Astrocyte (in vitro differentiated cells and primary cell): ENCODE results near the gene FOXJ1. TPM values are rescaled to one million over a fixed set of nuclear protein-coding genes. Genes with fewer than 3 reads are reported as not detected.

Source experiments
- DNase-seq: peaks from one replicate; pipeline ENCODE4 v3.0.0-alpha.2; 2010; ENCODE audit warnings: low read depth
- FAIRE-seq: peaks from 2 replicates; lab custom pipeline; 2011; peaks lifted over from hg19 to GRCh38; lab: Jason Lieb, UNC
- H2AFZ ChIP-seq: 2 replicates; pipeline ENCODE4 v1.6.0; 2012; ENCODE audit warnings: low read depth, low read length, inconsistent platforms
- H3K27ac ChIP-seq: 2 replicates; pipeline ENCODE4 v1.5.1; 2011; ENCODE audit warnings: low read depth, low read length, inconsistent platforms
- H3K27me3 ChIP-seq: 2 replicates; pipeline ENCODE4 v1.6.0; 2011; ENCODE audit warnings: low read length, inconsistent platforms; ENCODE audit not compliant: insufficient read depth
- H3K36me3 ChIP-seq: 2 replicates; pipeline ENCODE4 v1.5.1; 2011; ENCODE audit warnings: low read length, inconsistent platforms; ENCODE audit not compliant: insufficient read depth
- H3K4me1 ChIP-seq: 2 replicates; pipeline ENCODE4 v1.5.1; 2011; ENCODE audit warnings: low read length, inconsistent platforms; ENCODE audit not compliant: insufficient read depth
- H3K4me2 ChIP-seq: 2 replicates; pipeline ENCODE4 v1.6.0; 2012; ENCODE audit warnings: low read length, inconsistent platforms
- H3K4me3 ChIP-seq: 2 replicates; pipeline ENCODE4 v1.5.1; 2011; ENCODE audit warnings: low read depth, mild to moderate bottlenecking, low read length, inconsistent platforms; ENCODE audit not compliant: insufficient read depth
- H3K79me2 ChIP-seq: 2 replicates; pipeline ENCODE4 v1.6.0; 2012; ENCODE audit warnings: mild to moderate bottlenecking, low read length, inconsistent platforms; ENCODE audit not compliant: insufficient read depth
- H3K9ac ChIP-seq: 2 replicates; pipeline ENCODE4 v1.6.0; 2012; ENCODE audit warnings: mild to moderate bottlenecking, low read length, inconsistent platforms
- H3K9me3 ChIP-seq: 2 replicates; pipeline ENCODE4 v1.5.1; 2012; ENCODE audit warnings: low read depth, mild to moderate bottlenecking, low read length, inconsistent platforms; ENCODE audit not compliant: insufficient read depth
- H4K20me1 ChIP-seq: 2 replicates; pipeline ENCODE4 v1.6.0; 2012; ENCODE audit warnings: low read length, inconsistent platforms; ENCODE audit not compliant: insufficient read depth
- H3K27ac Mint-ChIP-seq: one replicate; pipeline ENCODE4 v1.8.0; 2021; ENCODE audit warnings: mild to moderate bottlenecking, mixed read lengths; ENCODE audit not compliant: unreplicated experiment
- H3K27me3 Mint-ChIP-seq: one replicate; pipeline ENCODE4 v1.8.0; 2021; ENCODE audit warnings: low read depth, mixed read lengths; ENCODE audit not compliant: unreplicated experiment
- H3K36me3 Mint-ChIP-seq: one replicate; pipeline ENCODE4 v1.8.0; 2021; ENCODE audit warnings: low read depth, mixed read lengths; ENCODE audit not compliant: unreplicated experiment
- H3K4me1 Mint-ChIP-seq: one replicate; pipeline ENCODE4 v1.8.0; 2021; ENCODE audit warnings: low read depth, mixed read lengths; ENCODE audit not compliant: unreplicated experiment
- H3K4me3 Mint-ChIP-seq: one replicate; pipeline ENCODE4 v1.8.0; 2021; ENCODE audit warnings: mild to moderate bottlenecking, moderate library complexity, mixed read lengths; ENCODE audit not compliant: unreplicated experiment
- H3K9me3 Mint-ChIP-seq: one replicate; pipeline ENCODE4 v1.8.0; 2021; ENCODE audit warnings: mild to moderate bottlenecking, mixed read lengths; ENCODE audit not compliant: unreplicated experiment
- CTCF ChIP-seq: IDR thresholded peaks from 2 replicates; pipeline ENCODE4 v1.5.1; 2011; ENCODE audit warnings: low read depth, mild to moderate bottlenecking, inconsistent platforms, low read length, moderate library complexity; ENCODE audit not compliant: insufficient read depth
- EZH2 ChIP-seq: IDR thresholded peaks from 2 replicates; pipeline ENCODE4 v1.6.1; 2012; ENCODE audit warnings: mild to moderate bottlenecking, low read length, inconsistent platforms; ENCODE audit not compliant: insufficient read depth
- total RNA-seq: library from RNA; stranded (reverse); gene quantifications from 2 replicates; pipeline ENCODE4 v1.2.1, GENCODE V29; 2021

FOXJ1 gene
- total RNA-seq, 1 donor from 2014 or later, result 0.48 TPM

- Histone ChIP-seq H4K20me1 (peaks cover 12% of the 10 kb centered on the region), H3K4me3 (peak within 1 kb of the TSS; percentile 89), H3K9ac (peak within 1 kb of the TSS; percentile 91), H3K79me2 (peaks cover 28% of the 10 kb centered on the region), H3K9me3 (no peaks in the 10 kb centered on the region), H3K27ac (peak within 1 kb of the TSS; percentile 80), H3K4me1 (peaks cover 9% of the 10 kb centered on the region), H3K4me2 (peak within 1 kb of the TSS; percentile 100), H3K36me3 (peaks cover 17% of the 10 kb centered on the region), H3K27me3 (no peaks in the 10 kb centered on the region), H2AFZ (peak within 1 kb of the TSS; percentile 98)
- H3K9me3 Mint-ChIP-seq, result no peaks in the 10 kb centered on the region
- FAIRE-seq, result no peak
- H3K4me3 Mint-ChIP-seq, result peak within 1 kb of the TSS; percentile 99
- peaks cover 4% of the 10 kb centered on the region for H3K4me1 Mint-ChIP-seq
- H3K27ac Mint-ChIP-seq, result peak within 1 kb of the TSS; percentile 91
- H3K27me3 Mint-ChIP-seq, result no peaks in the 10 kb centered on the region
- peak; percentile 58 for DNase-seq
- peaks cover 10% of the 10 kb centered on the region for H3K36me3 Mint-ChIP-seq
- TF ChIP-seq CTCF (no peak), EZH2 (no peak)
These were observed 37.5 kb downstream of the FOXJ1 start, which contains the start of gene EXOC7 for GRCh38 chr17:76103274-76104139. Gene EXOC7, minus strand, starts transcription at chr17:76103787. Its CDS starts 95 bp downstream, at chr17:76103692.

GRCh38 chr17:76102944-76103273 is 38.1 kb downstream of the FOXJ1 start:
- H3K4me3 ChIP-seq, result peak overlapping the region; percentile 89
- Mint-ChIP-seq H3K36me3 (peaks cover 10% of the 10 kb centered on the region), H3K27ac (peak overlapping the region; percentile 91), H3K9me3 (no peaks in the 10 kb centered on the region), H3K4me3 (peak overlapping the region; percentile 99), H3K4me1 (peaks cover 4% of the 10 kb centered on the region), H3K27me3 (no peaks in the 10 kb centered on the region)
- H3K36me3 ChIP-seq, result peaks cover 17% of the 10 kb centered on the region
- H2AFZ ChIP-seq, result peak overlapping the region; percentile 98
- DNase-seq, result no peak
- peaks cover 9% of the 10 kb centered on the region for H3K4me1 ChIP-seq
- peaks cover 12% of the 10 kb centered on the region for H4K20me1 ChIP-seq
- no peaks in the 10 kb centered on the region for H3K27me3 ChIP-seq
- no peak for FAIRE-seq
- TF ChIP-seq EZH2, result no peak
- TF ChIP-seq CTCF, result no peak
- peaks cover 28% of the 10 kb centered on the region for H3K79me2 ChIP-seq
- H3K4me2 ChIP-seq, result peak overlapping the region; percentile 100
- H3K9ac ChIP-seq, result peak overlapping the region; percentile 91
- peak overlapping the region; percentile 80 for H3K27ac ChIP-seq
- no peaks in the 10 kb centered on the region for H3K9me3 ChIP-seq
